Peyer's patch (tissue), 4 donors: Measurements from ENCODE around the gene IGF2BP1. TPM values are rescaled to one million over a fixed set of nuclear protein-coding genes. Genes with fewer than 3 reads are reported as not detected.

Experiments used
- DNase-seq, 3 donors: peaks; one replicate each; pipeline ENCODE4 v3.0.0-alpha.2; 2017 to 2019
- H3K27ac ChIP-seq, 4 donors: fragments of 200-600 bp; sonication (generic); one replicate each; pipeline ENCODE4 v1.5.1; 2016 to 2019
- H3K27me3 ChIP-seq, 2 donors: fragments of 200-600 bp; sonication (generic); one replicate each; pipeline ENCODE4 v1.5.1; 2019
- H3K36me3 ChIP-seq, 3 donors: fragments of 200-600 bp; sonication (generic); one replicate each; pipeline ENCODE4 v1.5.1; 2016 to 2019
- H3K4me1 ChIP-seq, 4 donors: fragments of 200-600 bp; sonication (generic); one replicate each; pipeline ENCODE4 v1.5.1; 2016 to 2019
- H3K4me3 ChIP-seq, 4 donors: fragments of 200-600 bp; sonication (generic); 1 replicate in 3 of 4; 2 replicates in 1 of 4; pipeline ENCODE4 v1.5.1; 2016 to 2019; ENCODE audit warnings: mild to moderate bottlenecking in 1 of 4
- H3K9me3 ChIP-seq, 4 donors: fragments of 200-600 bp; sonication (generic); one replicate each; pipeline ENCODE4 v1.5.1; 2016 to 2019; ENCODE audit warnings: mild to moderate bottlenecking in 1 of 4
- CTCF ChIP-seq, 6 experiments: fragments of 450-650 bp in 4 of 6; fragments of 200-600 bp in 2 of 6; sonication (generic) in 1 of 6; IDR thresholded peaks; one replicate each; pipeline ENCODE4 v1.5.1; 2017 to 2019; ENCODE audit warnings: antibody characterized with exemption in 6 of 6, mild to moderate bottlenecking in 3 of 6, moderate library complexity in 1 of 6
- POLR2A ChIP-seq, 2 donors: fragments of 450-650 bp; IDR thresholded peaks; one replicate each; pipeline ENCODE4 v1.5.1; 2017; ENCODE audit warnings: antibody characterized with exemption in 2 of 2, mild to moderate bottlenecking in 2 of 2, moderate library complexity in 2 of 2
- total RNA-seq, 4 donors: library from RNA; depleted of rRNA; stranded (reverse); fragments of >200 nt; gene quantifications; one replicate each; pipeline ENCODE4 v1.1.0, GENCODE V29; 2016

The IGF2BP1 gene
- total RNA-seq, 4 donors from 2014 or later, result 0.54 TPM; not detected in 3

GRCh38 chr17:48993305-48993704 is 3.9 kb upstream of the IGF2BP1 start:
- H3K36me3 ChIP-seq, result no peaks in the 10 kb centered on the region
- H3K27ac ChIP-seq, result no peak overlapping the region
- H3K27me3 ChIP-seq, result peaks cover 0 to 68% of the 10 kb centered on the region in 2 donors
- H3K9me3 ChIP-seq, result no peaks in the 10 kb centered on the region
- peaks cover 3 to 29% (median 17%) of the 10 kb centered on the region in 4 donors for H3K4me1 ChIP-seq
- TF ChIP-seq POLR2A (IDR thresholded peaks at IDR 0.05) (no peak), CTCF (IDR thresholded peaks at IDR 0.05) (no peak)
- H3K4me3 ChIP-seq, result no peak overlapping the region
- DNase-seq, result no peak

- no peak overlapping the region for H3K27ac ChIP-seq
- H3K4me1 ChIP-seq, result peaks cover 3 to 32% (median 19%) of the 10 kb centered on the region in 4 donors
- TF ChIP-seq POLR2A (IDR thresholded peaks at IDR 0.05), result no peak
- no peak for TF ChIP-seq CTCF (IDR thresholded peaks at IDR 0.05)
- peaks cover 0 to 74% of the 10 kb centered on the region in 2 donors for H3K27me3 ChIP-seq
- DNase-seq, result no peak
- H3K9me3 ChIP-seq, result no peaks in the 10 kb centered on the region
- no peak overlapping the region for H3K4me3 ChIP-seq
- no peaks in the 10 kb centered on the region for H3K36me3 ChIP-seq
Measured at GRCh38 chr17:48993951-48994350, 3.2 kb upstream of the IGF2BP1 start.

GRCh38 chr17:48994549-48995303 is 2.5 kb upstream of the IGF2BP1 start:
- DNase-seq, result no peak
- Histone ChIP-seq H3K4me3 (no peak overlapping the region), H3K36me3 (no peaks in the 10 kb centered on the region), H3K9me3 (no peaks in the 10 kb centered on the region), H3K27ac (no peak overlapping the region), H3K27me3 (peaks cover 0 to 82% of the 10 kb centered on the region in 2 donors), H3K4me1 (peaks cover 3 to 32% (median 19%) of the 10 kb centered on the region in 4 donors)
- TF ChIP-seq CTCF (IDR thresholded peaks at IDR 0.05), result no peak
- TF ChIP-seq POLR2A (IDR thresholded peaks at IDR 0.05), result no peak

GRCh38 chr17:48995304-48995973 is 1.7 kb upstream of the IGF2BP1 start:
- H3K27me3 ChIP-seq, result peaks cover 0 to 78% of the 10 kb centered on the region in 2 donors
- no peaks in the 10 kb centered on the region for H3K36me3 ChIP-seq
- H3K4me3 ChIP-seq, result no peak overlapping the region
- no peak for TF ChIP-seq CTCF (IDR thresholded peaks at IDR 0.05)
- H3K4me1 ChIP-seq, result peaks cover 3 to 32% (median 19%) of the 10 kb centered on the region in 4 donors
- DNase-seq, result no peak
- no peak overlapping the region for H3K27ac ChIP-seq
- H3K9me3 ChIP-seq, result no peaks in the 10 kb centered on the region

GRCh38 chr17:48995974-48996721 is 1.0 kb upstream of the IGF2BP1 start:
- H3K27ac ChIP-seq, result no peak overlapping the region

More at GRCh38 chr17:48995974-48996721, 1.0 kb upstream of the IGF2BP1 start:
- H3K36me3 ChIP-seq, result no peaks in the 10 kb centered on the region
- peaks cover 3 to 32% (median 19%) of the 10 kb centered on the region in 4 donors for H3K4me1 ChIP-seq
- no peak for TF ChIP-seq CTCF (IDR thresholded peaks at IDR 0.05)
- no peak for TF ChIP-seq POLR2A (IDR thresholded peaks at IDR 0.05)
- DNase-seq, result no peak
- peaks cover 0 to 74% of the 10 kb centered on the region in 2 donors for H3K27me3 ChIP-seq
- H3K9me3 ChIP-seq, result no peaks in the 10 kb centered on the region
- H3K4me3 ChIP-seq, result no peak overlapping the region
